H1 (cell line): Measurements from ENCODE around the gene ADM2. TPM values are rescaled to one million over a fixed set of nuclear protein-coding genes. Genes with fewer than 3 reads are reported as not detected.

ENCODE experiments used
- CTCF ChIA-PET: fragments of 300-600 bp; sonication (Branson Sonifier 250); formaldehyde crosslinking; loops from one replicate; lab custom pipeline; 2021; ENCODE audit not compliant: partially characterized antibody; lab: Charles Lee
- POLR2A ChIA-PET: fragments of 300-600 bp; sonication (Branson Sonifier 250); formaldehyde crosslinking; loops from one replicate; lab custom pipeline; 2021; ENCODE audit warnings: inconsistent platforms; ENCODE audit not compliant: partially characterized antibody; lab: Charles Lee
- DNase-seq, 2 experiments: peaks; one replicate each; pipeline versions ENCODE4 v3.0.0 to v3.0.0-alpha.2; 2010 to 2022; ENCODE audit warnings: low spot score in 2 of 2, low read depth in 1 of 2, mixed read lengths in 1 of 2
- FAIRE-seq: peaks from 2 replicates; lab custom pipeline; 2011; peaks lifted over from hg19 to GRCh38; lab: Jason Lieb, UNC
- H2AFZ ChIP-seq: 2 replicates; pipeline ENCODE4 v1.8.1; 2012; ENCODE audit warnings: low read length, inconsistent platforms
- H2AK5ac ChIP-seq: 2 replicates; pipeline ENCODE4 v1.6.1; 2013; ENCODE audit warnings: low read depth, low read length
- H2BK120ac ChIP-seq: replicated peaks from 2 replicates; pipeline ENCODE3; 2013; ENCODE audit warnings: low read depth, low read length, inconsistent platforms
- H2BK12ac ChIP-seq: 2 replicates; pipeline ENCODE4 v1.6.1; 2013; ENCODE audit warnings: low read depth, low read length
- H2BK15ac ChIP-seq: 2 replicates; pipeline ENCODE4 v1.6.1; 2013; ENCODE audit warnings: low read length
- H2BK20ac ChIP-seq: 2 replicates; pipeline ENCODE4 v1.6.1; 2013; ENCODE audit warnings: low read length
- H2BK5ac ChIP-seq: 2 replicates; pipeline ENCODE4 v1.6.1; 2013; ENCODE audit warnings: low read depth, low read length
- H3K14ac ChIP-seq: 2 replicates; pipeline ENCODE4 v1.6.1; 2013; ENCODE audit warnings: inconsistent platforms; ENCODE audit not compliant: insufficient read length
- H3K18ac ChIP-seq: 2 replicates; pipeline ENCODE4 v1.6.1; 2013; ENCODE audit warnings: low read length; ENCODE audit errors: extremely low read depth
- H3K23ac ChIP-seq: 2 replicates; pipeline ENCODE4 v1.6.1; 2013; ENCODE audit warnings: inconsistent platforms; ENCODE audit not compliant: insufficient read length
- H3K23me2 ChIP-seq: 2 replicates; pipeline ENCODE4 v1.6.1; 2013; ENCODE audit warnings: low read depth, low read length
- H3K27ac ChIP-seq: 2 replicates; pipeline ENCODE4 v1.6.1; 2011; ENCODE audit warnings: low read depth, low read length, inconsistent platforms
- H3K27me3 ChIP-seq, 4 experiments: replicated peaks in 1 of 4; 1 replicate in 1 of 4; 2 replicates in 3 of 4; pipeline versions ENCODE4 v1.6.1 to v1.8.1; 2011 to 2013; ENCODE audit warnings: low read length in 3 of 4, mild to moderate bottlenecking in 3 of 4, inconsistent platforms in 2 of 4, mixed read lengths in 2 of 4, moderate library complexity in 1 of 4; ENCODE audit not compliant: control insufficient read depth in 3 of 4, insufficient read depth in 3 of 4; ENCODE audit errors: extremely low read depth in 1 of 4
- H3K36me3 ChIP-seq, 4 experiments: 2 replicates each; pipeline versions ENCODE4 v1.6.1 to v1.8.1; 2011 to 2013; ENCODE audit warnings: mild to moderate bottlenecking in 4 of 4, low read length in 3 of 4, moderate library complexity in 2 of 4, control low read depth in 1 of 4, inconsistent platforms in 1 of 4; ENCODE audit not compliant: insufficient read depth in 4 of 4, control insufficient read depth in 2 of 4
- H3K4ac ChIP-seq: replicated peaks from 2 replicates; pipeline ENCODE3; 2013; ENCODE audit warnings: low read length, low read depth, mixed read lengths, inconsistent platforms; ENCODE audit not compliant: insufficient read length
- H3K4me1 ChIP-seq, 4 experiments: replicated peaks in 1 of 4; 1 replicate in 1 of 4; 2 replicates in 3 of 4; pipeline versions ENCODE4 v1.6.1 to v1.8.1; 2011 to 2013; ENCODE audit warnings: low read length in 3 of 4, inconsistent platforms in 2 of 4, mixed read lengths in 1 of 4; ENCODE audit not compliant: insufficient read depth in 4 of 4, control insufficient read depth in 3 of 4
- H3K4me2 ChIP-seq, 2 experiments: 2 replicates each; pipeline versions ENCODE4 v1.6.1 to v1.8.1; 2011 to 2013; ENCODE audit warnings: low read depth in 2 of 2, low read length in 2 of 2, control low read depth in 1 of 2, inconsistent platforms in 1 of 2, mild to moderate bottlenecking in 1 of 2; ENCODE audit not compliant: insufficient read depth in 1 of 2
- H3K4me3 ChIP-seq, 4 experiments: fragments of 200-600, 300-600 bp in 1 of 4; sonication (generic), shearing (Covaris generic), sonication (Bioruptor Twin) in 1 of 4; 2 replicates each; pipeline versions ENCODE4 v1.5.1 to v1.8.1; 2011 to 2016; ENCODE audit warnings: low read length in 4 of 4, low read depth in 3 of 4, control low read depth in 2 of 4, inconsistent platforms in 2 of 4, mild to moderate bottlenecking in 2 of 4, mixed read lengths in 1 of 4, moderate library complexity in 1 of 4; ENCODE audit not compliant: insufficient read depth in 2 of 4; ENCODE audit errors: extremely low read depth in 1 of 4
- H3K56ac ChIP-seq: replicated peaks from 2 replicates; pipeline ENCODE3; 2013; ENCODE audit warnings: low read depth, mild to moderate bottlenecking, mixed read lengths, low read length, inconsistent platforms; ENCODE audit not compliant: insufficient read length
- H3K79me1 ChIP-seq: 2 replicates; pipeline ENCODE4 v1.6.1; 2013; ENCODE audit warnings: low read depth, low read length, control low read depth
- H3K79me2 ChIP-seq, 2 experiments: 2 replicates each; pipeline versions ENCODE4 v1.6.1 to v1.8.1; 2012 to 2013; ENCODE audit warnings: low read length in 2 of 2, mild to moderate bottlenecking in 2 of 2, inconsistent platforms in 1 of 2; ENCODE audit not compliant: insufficient read depth in 2 of 2, control insufficient read depth in 1 of 2
- H3K9ac ChIP-seq, 4 experiments: replicated peaks in 1 of 4; 1 replicate in 1 of 4; 2 replicates in 3 of 4; pipeline versions ENCODE4 v1.6.1 to v1.8.1; 2011 to 2013; ENCODE audit warnings: low read depth in 3 of 4, low read length in 3 of 4, control low read depth in 2 of 4, mild to moderate bottlenecking in 2 of 4, moderate library complexity in 2 of 4, inconsistent platforms in 1 of 4; ENCODE audit errors: extremely low read depth in 1 of 4
- H3K9me3 ChIP-seq, 2 experiments: 2 replicates each; pipeline versions ENCODE4 v1.6.1 to v1.8.1; 2012 to 2013; ENCODE audit warnings: mild to moderate bottlenecking in 2 of 2, moderate library complexity in 2 of 2, control low read depth in 1 of 2, inconsistent platforms in 1 of 2, low read depth in 1 of 2, low read length in 1 of 2, mixed read lengths in 1 of 2; ENCODE audit not compliant: insufficient read depth in 2 of 2
- H4K20me1 ChIP-seq, 2 experiments: replicated peaks in 1 of 2; 2 replicates each; pipeline versions ENCODE3 to v1.8.1; 2011 to 2013; ENCODE audit warnings: inconsistent platforms in 2 of 2, low read length in 2 of 2, mild to moderate bottlenecking in 1 of 2; ENCODE audit not compliant: insufficient read depth in 2 of 2, control insufficient read depth in 1 of 2
- H4K5ac ChIP-seq: 2 replicates; pipeline ENCODE4 v1.6.1; 2013; ENCODE audit warnings: low read length, low read depth, mixed read lengths, inconsistent platforms; ENCODE audit not compliant: insufficient read length
- H4K8ac ChIP-seq: 2 replicates; pipeline ENCODE4 v1.8.0; 2013; ENCODE audit warnings: mild to moderate bottlenecking, moderate library complexity, low read length, inconsistent platforms; ENCODE audit not compliant: insufficient read depth; ENCODE audit errors: extremely low read depth
- H4K91ac ChIP-seq: replicated peaks from 2 replicates; pipeline ENCODE3; 2013; ENCODE audit warnings: low read length, mixed read lengths, inconsistent platforms; ENCODE audit not compliant: insufficient read length
- BRCA1 ChIP-seq: IDR thresholded peaks from 2 replicates; pipeline ENCODE4 v1.6.1; 2012; ENCODE audit warnings: low read depth, low read length, improper control_type of control experiment
- SP1 ChIP-seq: IDR thresholded peaks from 2 replicates; pipeline ENCODE4 v1.6.1; 2011; ENCODE audit warnings: low read depth, low read length
- SUZ12 ChIP-seq: fragments of 200-600 bp; sonication (generic); IDR thresholded peaks from 2 replicates; pipeline ENCODE4 v1.6.1; 2012; ENCODE audit warnings: mild to moderate bottlenecking, inconsistent platforms, low read length, moderate library complexity, mixed read lengths
- TAF1 ChIP-seq: IDR thresholded peaks from 2 replicates; pipeline ENCODE4 v1.6.1; 2011; ENCODE audit warnings: mild to moderate bottlenecking, low read depth, low read length
- WGBS, 2 experiments: shearing (Covaris generic) in 1 of 2; methylation state at CpG; one replicate each; pipeline versions ENCODE4 v1.1.6 to v1.1.7; 2013 to 2015; ENCODE audit warnings: low lambda C conversion rate in 2 of 2, mixed read lengths in 2 of 2, inconsistent platforms in 1 of 2, low coverage in 1 of 2, missing lambda C conversion rate in 1 of 2; ENCODE audit not compliant: insufficient replicate concordance in 2 of 2, insufficient coverage in 1 of 2, insufficient read length in 1 of 2; ENCODE audit errors: extremely low coverage in 1 of 2, missing lambda C conversion rate in 1 of 2; 5-methylcytosine and 5-hydroxymethylcytosine counted together
- polyA plus RNA-seq, 7 experiments: library from polyadenylated mRNA; depleted of rRNA in 3 of 7; stranded (reverse) in 5 of 7; unstranded in 2 of 7; fragments of >200 nt in 5 of 7; fragments of 200-250 nt in 2 of 7; gene quantifications; 1 replicate in 5 of 7; 2 replicates in 1 of 7; 4 replicates in 1 of 7; pipeline versions ENCODE4 v1.2.1 to v1.2.3, GENCODE V29; 2011 to 2013; ENCODE audit warnings: missing spikeins in 2 of 7, mixed read lengths in 2 of 7
- total RNA-seq: library from RNA; stranded (reverse); fragmentation: NEBNext Ultra II Directional; extraction: Animal tissue kit (Norgen Biotek cat#: 25700); gene quantifications from 2 replicates; pipeline ENCODE4 v1.2.1, GENCODE V29; 2021
- TF ChIP-seq, protein P1 (sequence below): IDR thresholded peaks from 2 replicates; pipeline ENCODE4 v1.6.1; 2012; ENCODE audit warnings: low read length, inconsistent platforms

ADM2 gene
- total and polyA plus RNA-seq, 2 of the 8 experiments (the other 6 are each of a cell fraction or from before 2014, with no cell fraction given) = 3.3 to 7.5 TPM

DNA sequence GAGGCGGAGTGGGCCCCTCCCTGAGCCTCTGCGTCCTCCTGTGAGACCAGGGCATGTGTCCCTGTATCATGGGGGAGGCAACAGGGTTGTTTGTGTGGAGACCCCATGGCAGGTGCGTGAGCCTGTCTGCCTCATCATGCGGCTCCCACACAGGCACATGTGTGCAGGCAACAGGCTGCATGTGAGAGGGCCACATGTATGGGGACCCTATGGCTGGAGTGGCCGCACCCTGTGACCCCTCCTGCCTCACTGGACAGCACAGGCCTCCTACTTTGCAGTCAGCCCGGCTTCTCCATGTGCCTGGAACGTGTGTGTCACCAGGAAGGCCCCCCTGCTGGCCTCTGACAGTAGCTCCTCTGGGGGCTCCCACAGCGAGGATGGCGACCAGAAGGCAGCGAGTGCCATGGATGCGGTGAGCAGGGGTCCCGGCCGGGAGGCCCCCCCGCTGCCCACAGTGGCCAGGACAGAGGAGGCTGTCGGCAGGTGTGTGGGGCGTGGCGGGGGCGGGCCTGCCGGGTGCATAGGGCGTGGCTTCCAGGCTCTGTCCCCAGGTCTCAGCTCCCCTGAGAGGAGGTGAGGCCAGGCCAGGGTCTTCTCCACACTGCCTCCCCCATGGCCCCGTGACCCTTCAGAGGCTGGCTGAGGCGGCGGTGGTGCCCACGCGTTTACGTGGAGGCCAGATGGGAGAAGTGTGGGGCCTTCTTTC lies 40.6 kb upstream of the ADM2 start:
- 92% methylated on average over 22 of the region's 26 CpGs; no CpG with 5 or more reads in 1 of the 2 experiments for WGBS, 2 experiments
- FAIRE-seq = no peak
- POLR2A ChIA-PET = interaction anchor here (0.9 to 2.8 kb wide), 7 partner anchors 10 to 85 kb away, joined by 3 to 9 read pairs (median 4); partner anchors contain the start of gene SCO2

More for the DNA sequence above, 40.6 kb upstream of the ADM2 start:
- Histone ChIP-seq H3K27me3 (no peaks in the 10 kb centered on the region), H3K23me2 (no peaks in the 10 kb centered on the region), H2BK5ac (no peak overlapping the region), H2BK12ac (no peak overlapping the region), H3K4ac (no peak overlapping the region), H3K9me3 (no peaks in the 10 kb centered on the region), H3K18ac (no peak overlapping the region), H2AK5ac (no peak overlapping the region), H3K9ac (no peak overlapping the region), H3K4me1 (peaks cover 0 to 9% (median 4%) of the 10 kb centered on the region in 4 experiments; a peak in 5 of 7 replicates), H3K56ac (no peak overlapping the region), H4K5ac (no peak overlapping the region), H2BK15ac (no peak overlapping the region), H3K14ac (no peak overlapping the region), H2BK120ac (no peak overlapping the region), H3K79me1 (no peaks in the 10 kb centered on the region), H4K20me1 (peaks cover 8 to 17% of the 10 kb centered on the region in 2 experiments), H3K4me2 (no peak overlapping the region), H3K79me2 (no peaks in the 10 kb centered on the region), H4K8ac (no peak overlapping the region), H2AFZ (no peak overlapping the region), H4K91ac (no peak overlapping the region), H3K4me3 (no peak overlapping the region), H2BK20ac (no peak overlapping the region), H3K36me3 (peaks cover 5 to 34% (median 16%) of the 10 kb centered on the region in 4 experiments), H3K23ac (no peak overlapping the region), H3K27ac (no peak overlapping the region)
- TF ChIP-seq SP1 (no peak), SUZ12 (no peak), BRCA1 (no peak), TAF1 (no peak)
- TF ChIP-seq, protein P1, sequence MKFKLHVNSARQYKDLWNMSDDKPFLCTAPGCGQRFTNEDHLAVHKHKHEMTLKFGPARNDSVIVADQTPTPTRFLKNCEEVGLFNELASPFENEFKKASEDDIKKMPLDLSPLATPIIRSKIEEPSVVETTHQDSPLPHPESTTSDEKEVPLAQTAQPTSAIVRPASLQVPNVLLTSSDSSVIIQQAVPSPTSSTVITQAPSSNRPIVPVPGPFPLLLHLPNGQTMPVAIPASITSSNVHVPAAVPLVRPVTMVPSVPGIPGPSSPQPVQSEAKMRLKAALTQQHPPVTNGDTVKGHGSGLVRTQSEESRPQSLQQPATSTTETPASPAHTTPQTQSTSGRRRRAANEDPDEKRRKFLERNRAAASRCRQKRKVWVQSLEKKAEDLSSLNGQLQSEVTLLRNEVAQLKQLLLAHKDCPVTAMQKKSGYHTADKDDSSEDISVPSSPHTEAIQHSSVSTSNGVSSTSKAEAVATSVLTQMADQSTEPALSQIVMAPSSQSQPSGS = no peak
- no peak for DNase-seq
- CTCF ChIA-PET = interaction anchor here (0.7 to 2.8 kb wide), 4 partner anchors 10 to 14 kb away, joined by 3 to 22 read pairs (median 4); no protein-coding TSS in a partner anchor
